Smooth muscle cell (in vitro differentiated cells): ENCODE data around the gene SVIL. TPM values are rescaled to one million over a fixed set of nuclear protein-coding genes. Genes with fewer than 3 reads are reported as not detected.

Experiments used
- DNase-seq: peaks from one replicate; lab custom pipeline; 2025; ENCODE audit not compliant: unreplicated experiment; lab: John Stamatoyannopoulos, UW
- H2AFZ ChIP-seq: fragments of 200-600 bp; sonication (generic); 2 replicates; pipeline ENCODE4 v1.6.0; 2016; ENCODE audit warnings: antibody characterized with exemption, low read depth, mild to moderate bottlenecking
- H3F3A ChIP-seq: fragments of 200-600 bp; sonication (generic); 2 replicates; pipeline ENCODE4 v1.6.0; 2017; ENCODE audit warnings: antibody characterized with exemption, low read depth
- H3K27ac ChIP-seq: fragments of 200-600 bp; sonication (generic); 2 replicates; pipeline ENCODE4 v1.5.1; 2016; ENCODE audit warnings: low read depth, mild to moderate bottlenecking
- H3K27me3 ChIP-seq: fragments of 200-600 bp; sonication (generic); 2 replicates; pipeline ENCODE4 v1.6.1; 2016; ENCODE audit warnings: low read depth, mild to moderate bottlenecking
- H3K36me3 ChIP-seq: fragments of 200-600 bp; sonication (generic); 2 replicates; pipeline ENCODE4 v1.5.1; 2016; ENCODE audit warnings: low read depth
- H3K4me1 ChIP-seq: fragments of 200-600 bp; sonication (generic); 2 replicates; pipeline ENCODE4 v1.5.1; 2016; ENCODE audit warnings: low read depth
- H3K4me2 ChIP-seq: fragments of 200-600 bp; sonication (generic); 2 replicates; pipeline ENCODE4 v1.6.0; 2016; ENCODE audit warnings: mild to moderate bottlenecking
- H3K4me3 ChIP-seq: fragments of 200-600 bp; sonication (generic); 2 replicates; pipeline ENCODE4 v1.5.1; 2016; ENCODE audit warnings: mild to moderate bottlenecking
- H3K79me2 ChIP-seq: fragments of 200-600 bp; sonication (generic); 2 replicates; pipeline ENCODE4 v1.6.0; 2016; ENCODE audit warnings: low read depth, mild to moderate bottlenecking
- H3K9ac ChIP-seq: fragments of 200-600 bp; sonication (generic); 2 replicates; pipeline ENCODE4 v1.6.0; 2016; ENCODE audit warnings: low read depth
- H3K9me3 ChIP-seq: fragments of 200-600 bp; sonication (generic); replicated peaks from 2 replicates; pipeline ENCODE4 v1.5.1; 2016; ENCODE audit warnings: low read depth
- H4K20me1 ChIP-seq: fragments of 200-600 bp; sonication (generic); 2 replicates; pipeline ENCODE4 v1.6.0; 2016; ENCODE audit warnings: low read depth
- WGBS: methylation state at CpG from one replicate; pipeline ENCODE4 v1.1.7; 2016; ENCODE audit warnings: low lambda C conversion rate; 5-methylcytosine and 5-hydroxymethylcytosine counted together
- polyA plus RNA-seq: library from polyadenylated mRNA; unstranded; fragments of >200 nt; fragmentation: Nextera tagmentation; extraction: Ambion mirVana; gene quantifications from 2 replicates; pipeline ENCODE4 v1.2.1, GENCODE V29; 2016
- total RNA-seq: library from RNA; depleted of rRNA; stranded (reverse); fragments of >200 nt; gene quantifications from 2 replicates; pipeline ENCODE4 v1.2.3, GENCODE V29; 2014
- TF ChIP-seq, protein P1 (sequence below): fragments of 200-600 bp; sonication (generic); IDR thresholded peaks from 2 replicates; pipeline ENCODE4 v1.5.1; 2017; ENCODE audit warnings: borderline replicate concordance, mild to moderate bottlenecking, antibody characterized with exemption; ENCODE audit not compliant: insufficient read depth, poor library complexity, severe bottlenecking

Gene SVIL
- total and polyA plus RNA-seq, 2 experiments from 2014 or later: 32.5 to 33.0 TPM

GRCh38 chr10:29431711-29432110, 203.1 kb downstream of the SVIL start:
- no peak overlapping the region for H3K4me2 ChIP-seq
- TF ChIP-seq, protein P1, sequence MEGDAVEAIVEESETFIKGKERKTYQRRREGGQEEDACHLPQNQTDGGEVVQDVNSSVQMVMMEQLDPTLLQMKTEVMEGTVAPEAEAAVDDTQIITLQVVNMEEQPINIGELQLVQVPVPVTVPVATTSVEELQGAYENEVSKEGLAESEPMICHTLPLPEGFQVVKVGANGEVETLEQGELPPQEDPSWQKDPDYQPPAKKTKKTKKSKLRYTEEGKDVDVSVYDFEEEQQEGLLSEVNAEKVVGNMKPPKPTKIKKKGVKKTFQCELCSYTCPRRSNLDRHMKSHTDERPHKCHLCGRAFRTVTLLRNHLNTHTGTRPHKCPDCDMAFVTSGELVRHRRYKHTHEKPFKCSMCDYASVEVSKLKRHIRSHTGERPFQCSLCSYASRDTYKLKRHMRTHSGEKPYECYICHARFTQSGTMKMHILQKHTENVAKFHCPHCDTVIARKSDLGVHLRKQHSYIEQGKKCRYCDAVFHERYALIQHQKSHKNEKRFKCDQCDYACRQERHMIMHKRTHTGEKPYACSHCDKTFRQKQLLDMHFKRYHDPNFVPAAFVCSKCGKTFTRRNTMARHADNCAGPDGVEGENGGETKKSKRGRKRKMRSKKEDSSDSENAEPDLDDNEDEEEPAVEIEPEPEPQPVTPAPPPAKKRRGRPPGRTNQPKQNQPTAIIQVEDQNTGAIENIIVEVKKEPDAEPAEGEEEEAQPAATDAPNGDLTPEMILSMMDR: no peak
- H2AFZ ChIP-seq: no peak overlapping the region
- no peaks in the 10 kb centered on the region for H3F3A ChIP-seq
- H4K20me1 ChIP-seq: no peaks in the 10 kb centered on the region
- no peaks in the 10 kb centered on the region for H3K36me3 ChIP-seq
- WGBS: 90% methylated on average over 1 of the region's 1 CpG
- no peaks in the 10 kb centered on the region for H3K27me3 ChIP-seq
- no peak overlapping the region for H3K4me3 ChIP-seq
- H3K4me1 ChIP-seq: no peaks in the 10 kb centered on the region
- no peak overlapping the region for H3K27ac ChIP-seq
- no peaks in the 10 kb centered on the region for H3K79me2 ChIP-seq
- DNase-seq: no peak
- H3K9me3 ChIP-seq: no peaks in the 10 kb centered on the region
- no peak overlapping the region for H3K9ac ChIP-seq

DNA sequence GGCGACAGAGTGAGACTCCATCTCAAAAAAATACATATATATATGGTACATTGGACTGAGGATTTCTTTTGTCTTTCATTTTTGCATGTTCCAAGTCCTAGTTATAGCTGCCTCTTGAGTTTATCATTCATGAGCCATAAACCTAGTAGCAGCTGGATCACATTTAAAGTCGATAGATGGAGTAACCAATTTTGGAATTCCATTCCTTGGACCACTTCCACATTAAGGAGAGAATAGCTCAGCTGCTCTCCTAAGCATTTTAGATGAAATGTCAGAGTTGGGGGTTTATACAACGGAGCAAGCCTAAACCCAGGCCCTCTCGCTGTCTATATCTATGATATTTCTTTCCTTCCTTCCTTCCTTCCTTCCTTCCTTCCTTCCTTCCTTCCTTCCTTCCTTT, 204.7 kb downstream of the SVIL start:
- no peak overlapping the region for H3K9ac ChIP-seq
- no peaks in the 10 kb centered on the region for H3K36me3 ChIP-seq
- no peaks in the 10 kb centered on the region for H3K79me2 ChIP-seq
- no peaks in the 10 kb centered on the region for H3F3A ChIP-seq
- H3K9me3 ChIP-seq: no peaks in the 10 kb centered on the region
- no peak overlapping the region for H3K27ac ChIP-seq
- no peaks in the 10 kb centered on the region for H4K20me1 ChIP-seq
- no peak overlapping the region for H2AFZ ChIP-seq
- TF ChIP-seq, protein P1: no peak
- WGBS: 96% methylated on average over 4 of the region's 4 CpGs
- H3K4me3 ChIP-seq: no peak overlapping the region
- no peak for DNase-seq
- no peak overlapping the region for H3K4me2 ChIP-seq
- no peaks in the 10 kb centered on the region for H3K4me1 ChIP-seq
- H3K27me3 ChIP-seq: no peaks in the 10 kb centered on the region

- H3K36me3 ChIP-seq: no peaks in the 10 kb centered on the region
- H3K79me2 ChIP-seq: no peaks in the 10 kb centered on the region
- no peaks in the 10 kb centered on the region for H3F3A ChIP-seq
- no peaks in the 10 kb centered on the region for H3K4me1 ChIP-seq
- no peak overlapping the region for H2AFZ ChIP-seq
- H3K9me3 ChIP-seq: no peaks in the 10 kb centered on the region
- H3K4me3 ChIP-seq: no peak overlapping the region
- 98% methylated on average over 8 of the region's 8 CpGs for WGBS
- no peak overlapping the region for H3K4me2 ChIP-seq
- H3K27ac ChIP-seq: no peak overlapping the region
- no peak overlapping the region for H3K9ac ChIP-seq
- no peak for DNase-seq
- TF ChIP-seq, protein P1: no peak
- no peaks in the 10 kb centered on the region for H3K27me3 ChIP-seq
- H4K20me1 ChIP-seq: no peaks in the 10 kb centered on the region
These were observed 206.3 kb downstream of the SVIL start for GRCh38 chr10:29428486-29428885.

GRCh38 chr10:29427667-29428066, 207.1 kb downstream of the SVIL start:
- Histone ChIP-seq H4K20me1 (no peaks in the 10 kb centered on the region), H3K27me3 (no peaks in the 10 kb centered on the region), H3K4me2 (no peak overlapping the region), H3K9ac (no peak overlapping the region), H3K27ac (no peak overlapping the region), H3F3A (no peaks in the 10 kb centered on the region), H3K36me3 (no peaks in the 10 kb centered on the region), H2AFZ (no peak overlapping the region), H3K9me3 (no peaks in the 10 kb centered on the region), H3K4me3 (no peak overlapping the region), H3K4me1 (no peaks in the 10 kb centered on the region), H3K79me2 (no peaks in the 10 kb centered on the region)
- TF ChIP-seq, protein P1: no peak
- WGBS: 92% methylated on average over 2 of the region's 2 CpGs
- no peak for DNase-seq
